Measurements from ENCODE around the gene MAPKAPK2. TPM values are rescaled to one million over a fixed set of nuclear protein-coding genes. Genes with fewer than 3 reads are reported as not detected.
A peak's percentile ranks its signal among the peaks of the same experiment; 100 is the strongest.

MAPKAPK2 gene
- total and polyA plus RNA-seq, 2 of the 13 experiments (the other 11 are each of a cell fraction or from before 2014, with no cell fraction given) = 16.6 to 34.0 TPM

DNA sequence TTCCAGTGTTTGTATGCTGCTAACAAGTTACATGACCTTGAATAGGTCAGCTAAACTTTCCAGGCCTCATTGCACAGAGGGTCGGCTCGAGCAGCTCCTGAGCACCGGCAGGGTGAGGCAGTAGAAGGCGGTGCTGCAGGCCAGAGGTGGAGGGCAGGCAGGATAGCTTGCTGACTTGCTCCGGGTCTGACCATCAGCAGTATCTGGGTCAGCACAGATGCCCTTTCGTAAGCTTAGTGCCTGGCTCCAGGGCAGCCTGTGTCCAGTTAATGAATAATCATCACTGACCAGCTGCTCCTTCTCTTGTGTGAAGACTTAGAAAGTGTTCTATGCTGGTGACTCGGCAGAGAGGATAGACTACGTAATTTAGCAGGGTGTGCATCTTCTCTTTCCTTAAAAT is 6.9 kb downstream of the MAPKAPK2 start (continued):
- TF ChIP-seq, protein P1, sequence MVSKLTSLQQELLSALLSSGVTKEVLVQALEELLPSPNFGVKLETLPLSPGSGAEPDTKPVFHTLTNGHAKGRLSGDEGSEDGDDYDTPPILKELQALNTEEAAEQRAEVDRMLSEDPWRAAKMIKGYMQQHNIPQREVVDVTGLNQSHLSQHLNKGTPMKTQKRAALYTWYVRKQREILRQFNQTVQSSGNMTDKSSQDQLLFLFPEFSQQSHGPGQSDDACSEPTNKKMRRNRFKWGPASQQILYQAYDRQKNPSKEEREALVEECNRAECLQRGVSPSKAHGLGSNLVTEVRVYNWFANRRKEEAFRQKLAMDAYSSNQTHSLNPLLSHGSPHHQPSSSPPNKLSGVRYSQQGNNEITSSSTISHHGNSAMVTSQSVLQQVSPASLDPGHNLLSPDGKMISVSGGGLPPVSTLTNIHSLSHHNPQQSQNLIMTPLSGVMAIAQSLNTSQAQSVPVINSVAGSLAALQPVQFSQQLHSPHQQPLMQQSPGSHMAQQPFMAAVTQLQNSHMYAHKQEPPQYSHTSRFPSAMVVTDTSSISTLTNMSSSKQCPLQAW (CRISPR knock-in tag; IDR thresholded peaks at IDR 0.05) = peak; percentile 82; the same call in 1 of the 2 replicates
- TF ChIP-seq ZNF564 (CRISPR knock-in tag; IDR thresholded peaks at IDR 0.05) (no peak), MIXL1 (CRISPR knock-in tag; IDR thresholded peaks at IDR 0.05) (0 out of 2 replicates have a peak, but pooled peaks have one; percentile 69), ZZZ3 (CRISPR knock-in tag; IDR thresholded peaks at IDR 0.05; ENCODE audit: borderline replicate concordance) (no peak), SIN3A (IDR thresholded peaks at IDR 0.05; ENCODE audit: borderline replicate concordance, low read depth, low read length) (no peak), POLR2A (IDR thresholded peaks at IDR 0.05; ENCODE audit: insufficient read depth in 1 of 2, low read depth in 2 of 2, low read length in 2 of 2) (no peak), ZNF292 (CRISPR knock-in tag; IDR thresholded peaks at IDR 0.05; ENCODE audit: borderline replicate concordance, low read depth) (peak; percentile 84; the same call in 1 of the 2 replicates), SMC3 (IDR thresholded peaks at IDR 0.05; ENCODE audit: low read length) (no peak), NR2C2 (CRISPR knock-in tag; IDR thresholded peaks at IDR 0.05; ENCODE audit: borderline replicate concordance) (0 out of 2 replicates have a peak, but pooled peaks have one; percentile 28), ZFY (CRISPR knock-in tag; IDR thresholded peaks at IDR 0.05) (peak; percentile 44; the same call in 1 of the 2 replicates), GATAD2A (CRISPR knock-in tag; IDR thresholded peaks at IDR 0.05) (peak; percentile 55; the same call in 1 of the 2 replicates), NCOA1 (CRISPR knock-in tag; IDR thresholded peaks at IDR 0.05) (no peak), TEAD3 (CRISPR knock-in tag; optimal IDR thresholded peaks at IDR 0.05; ENCODE audit: borderline replicate concordance) (no peak), KDM2A (CRISPR knock-in tag; IDR thresholded peaks at IDR 0.05; ENCODE audit: borderline replicate concordance, low read depth) (no peak; the same call in 1 of the 2 replicates)
- TF ChIP-seq, protein P2, sequence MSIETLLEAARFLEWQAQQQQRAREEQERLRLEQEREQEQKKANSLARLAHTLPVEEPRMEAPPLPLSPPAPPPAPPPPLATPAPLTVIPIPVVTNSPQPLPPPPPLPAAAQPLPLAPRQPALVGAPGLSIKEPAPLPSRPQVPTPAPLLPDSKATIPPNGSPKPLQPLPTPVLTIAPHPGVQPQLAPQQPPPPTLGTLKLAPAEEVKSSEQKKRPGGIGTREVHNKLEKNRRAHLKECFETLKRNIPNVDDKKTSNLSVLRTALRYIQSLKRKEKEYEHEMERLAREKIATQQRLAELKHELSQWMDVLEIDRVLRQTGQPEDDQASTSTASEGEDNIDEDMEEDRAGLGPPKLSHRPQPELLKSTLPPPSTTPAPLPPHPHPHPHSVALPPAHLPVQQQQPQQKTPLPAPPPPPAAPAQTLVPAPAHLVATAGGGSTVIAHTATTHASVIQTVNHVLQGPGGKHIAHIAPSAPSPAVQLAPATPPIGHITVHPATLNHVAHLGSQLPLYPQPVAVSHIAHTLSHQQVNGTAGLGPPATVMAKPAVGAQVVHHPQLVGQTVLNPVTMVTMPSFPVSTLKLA (IDR thresholded peaks at IDR 0.05) = no peak
